Measurements from ENCODE around the gene PCDHGB4. TPM values are rescaled to one million over a fixed set of nuclear protein-coding genes. Genes with fewer than 3 reads are reported as not detected.

The PCDHGB4 gene
- total RNA-seq, 4 donors from 2014 or later: 8.2 to 17.1 (median 14.9) TPM

DNA sequence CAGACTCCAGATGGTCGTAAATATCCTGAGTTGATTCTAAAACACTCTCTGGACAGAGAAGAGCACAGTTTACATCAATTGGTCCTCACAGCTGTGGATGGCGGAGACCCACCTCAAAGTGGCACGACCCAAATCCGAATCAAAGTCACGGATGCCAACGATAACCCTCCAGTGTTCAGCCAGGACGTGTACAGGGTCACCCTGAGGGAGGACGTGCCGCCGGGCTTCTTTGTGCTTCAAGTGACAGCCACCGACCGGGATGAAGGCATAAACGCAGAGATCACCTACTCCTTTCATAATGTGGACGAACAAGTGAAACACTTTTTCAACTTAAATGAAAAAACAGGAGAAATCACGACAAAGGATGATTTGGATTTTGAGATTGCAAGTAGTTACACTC is 26.8 kb upstream of the PCDHGB4 start:
- no peaks in the 10 kb centered on the region for H3K27me3 ChIP-seq
- H3K27ac ChIP-seq: no peak overlapping the region
- no peaks in the 10 kb centered on the region for H3K36me3 ChIP-seq
- intact Hi-C loops (cut with DNase I; ENCODE audit: low total_unique reads): no loop called here
- TF ChIP-seq POLR2A (IDR thresholded peaks at IDR 0.05): no peak
- TF ChIP-seq, protein P1, sequence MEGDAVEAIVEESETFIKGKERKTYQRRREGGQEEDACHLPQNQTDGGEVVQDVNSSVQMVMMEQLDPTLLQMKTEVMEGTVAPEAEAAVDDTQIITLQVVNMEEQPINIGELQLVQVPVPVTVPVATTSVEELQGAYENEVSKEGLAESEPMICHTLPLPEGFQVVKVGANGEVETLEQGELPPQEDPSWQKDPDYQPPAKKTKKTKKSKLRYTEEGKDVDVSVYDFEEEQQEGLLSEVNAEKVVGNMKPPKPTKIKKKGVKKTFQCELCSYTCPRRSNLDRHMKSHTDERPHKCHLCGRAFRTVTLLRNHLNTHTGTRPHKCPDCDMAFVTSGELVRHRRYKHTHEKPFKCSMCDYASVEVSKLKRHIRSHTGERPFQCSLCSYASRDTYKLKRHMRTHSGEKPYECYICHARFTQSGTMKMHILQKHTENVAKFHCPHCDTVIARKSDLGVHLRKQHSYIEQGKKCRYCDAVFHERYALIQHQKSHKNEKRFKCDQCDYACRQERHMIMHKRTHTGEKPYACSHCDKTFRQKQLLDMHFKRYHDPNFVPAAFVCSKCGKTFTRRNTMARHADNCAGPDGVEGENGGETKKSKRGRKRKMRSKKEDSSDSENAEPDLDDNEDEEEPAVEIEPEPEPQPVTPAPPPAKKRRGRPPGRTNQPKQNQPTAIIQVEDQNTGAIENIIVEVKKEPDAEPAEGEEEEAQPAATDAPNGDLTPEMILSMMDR (IDR thresholded peaks at IDR 0.05): no peak
- H3K9me3 ChIP-seq: peaks cover 0 to 89% of the 10 kb centered on the region in 2 donors
- DNase-seq: no peak
- no peak overlapping the region for H3K4me3 ChIP-seq
- no peaks in the 10 kb centered on the region for H3K4me1 ChIP-seq

DNA sequence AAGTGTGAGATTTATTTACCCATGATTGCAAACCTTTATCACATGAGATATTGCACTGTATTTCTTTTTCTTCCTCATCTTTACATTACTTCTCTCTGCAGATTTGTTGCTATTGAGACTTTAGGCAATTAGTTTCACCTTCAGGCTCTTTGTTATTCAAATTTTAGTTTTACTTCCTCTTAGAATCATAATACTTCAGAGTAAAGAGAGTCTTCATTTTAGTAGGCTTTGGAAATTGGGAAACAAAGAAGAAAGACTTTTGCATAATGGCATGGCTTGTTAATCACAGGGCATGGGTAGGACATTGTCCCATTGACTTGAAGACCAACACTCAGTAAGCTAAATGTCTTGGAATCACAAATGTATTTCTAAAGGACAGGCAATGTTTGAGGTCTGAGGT is 24.8 kb upstream of the PCDHGB4 start:
- H3K27ac ChIP-seq: no peak overlapping the region
- H3K4me3 ChIP-seq: no peak overlapping the region
- intact Hi-C loops (cut with DNase I; ENCODE audit: low total_unique reads): no loop called here
- H3K36me3 ChIP-seq: no peaks in the 10 kb centered on the region
- no peak for TF ChIP-seq POLR2A (IDR thresholded peaks at IDR 0.05)
- TF ChIP-seq, protein P1 (IDR thresholded peaks at IDR 0.05): no peak
- DNase-seq: no peak
- no peaks in the 10 kb centered on the region for H3K4me1 ChIP-seq
- H3K9me3 ChIP-seq: peaks cover 0 to 93% of the 10 kb centered on the region in 2 donors
- no peaks in the 10 kb centered on the region for H3K27me3 ChIP-seq

DNA sequence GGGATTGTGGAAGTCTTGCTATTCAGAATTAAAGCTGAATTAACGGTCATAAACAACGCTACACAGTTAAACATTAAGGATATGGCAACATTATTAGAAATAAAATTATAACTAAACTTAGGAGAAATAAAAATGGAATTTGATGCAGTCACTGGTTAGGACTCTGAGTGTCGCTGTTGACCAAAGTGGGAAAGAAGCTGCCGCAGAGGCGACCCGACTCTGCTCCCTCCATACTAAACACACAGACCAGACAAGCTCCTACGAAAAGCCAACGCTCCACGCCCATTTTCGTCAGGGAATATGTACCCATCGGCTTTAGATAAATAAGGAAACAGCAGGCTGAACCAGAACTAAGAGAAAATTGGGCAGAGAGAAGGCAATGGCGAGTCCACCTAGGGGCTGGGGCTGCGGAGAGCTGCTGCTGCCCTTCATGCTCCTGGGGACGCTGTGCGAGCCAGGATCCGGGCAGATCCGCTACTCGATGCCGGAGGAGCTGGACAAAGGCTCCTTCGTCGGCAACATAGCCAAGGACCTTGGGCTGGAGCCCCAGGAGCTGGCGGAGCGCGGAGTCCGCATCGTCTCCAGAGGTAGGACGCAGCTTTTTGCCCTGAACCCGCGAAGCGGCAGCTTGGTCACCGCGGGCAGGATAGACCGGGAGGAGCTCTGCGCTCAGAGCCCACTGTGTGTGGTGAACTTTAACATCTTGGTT is 23.4 kb upstream of the PCDHGB4 start, which contains the start of gene PCDHGA5:
Gene PCDHGA5, plus strand, starts transcription at position 211 of the 709 bp plus-strand sequence. Its CDS starts 169 bp downstream, at position 380.
- no peak within 1 kb of the TSS for H3K4me3 ChIP-seq
- intact Hi-C loops (cut with DNase I; ENCODE audit: low total_unique reads): no loop called here
- no peaks in the 10 kb centered on the region for H3K4me1 ChIP-seq
- peaks cover 0 to 89% of the 10 kb centered on the region in 2 donors for H3K9me3 ChIP-seq
- H3K27ac ChIP-seq: no peak within 1 kb of the TSS
- H3K36me3 ChIP-seq: no peaks in the 10 kb centered on the region
- no peak for DNase-seq
- no peaks in the 10 kb centered on the region for H3K27me3 ChIP-seq
- no peak for TF ChIP-seq POLR2A (IDR thresholded peaks at IDR 0.05)
- TF ChIP-seq, protein P1 (IDR thresholded peaks at IDR 0.05): no peak

DNA sequence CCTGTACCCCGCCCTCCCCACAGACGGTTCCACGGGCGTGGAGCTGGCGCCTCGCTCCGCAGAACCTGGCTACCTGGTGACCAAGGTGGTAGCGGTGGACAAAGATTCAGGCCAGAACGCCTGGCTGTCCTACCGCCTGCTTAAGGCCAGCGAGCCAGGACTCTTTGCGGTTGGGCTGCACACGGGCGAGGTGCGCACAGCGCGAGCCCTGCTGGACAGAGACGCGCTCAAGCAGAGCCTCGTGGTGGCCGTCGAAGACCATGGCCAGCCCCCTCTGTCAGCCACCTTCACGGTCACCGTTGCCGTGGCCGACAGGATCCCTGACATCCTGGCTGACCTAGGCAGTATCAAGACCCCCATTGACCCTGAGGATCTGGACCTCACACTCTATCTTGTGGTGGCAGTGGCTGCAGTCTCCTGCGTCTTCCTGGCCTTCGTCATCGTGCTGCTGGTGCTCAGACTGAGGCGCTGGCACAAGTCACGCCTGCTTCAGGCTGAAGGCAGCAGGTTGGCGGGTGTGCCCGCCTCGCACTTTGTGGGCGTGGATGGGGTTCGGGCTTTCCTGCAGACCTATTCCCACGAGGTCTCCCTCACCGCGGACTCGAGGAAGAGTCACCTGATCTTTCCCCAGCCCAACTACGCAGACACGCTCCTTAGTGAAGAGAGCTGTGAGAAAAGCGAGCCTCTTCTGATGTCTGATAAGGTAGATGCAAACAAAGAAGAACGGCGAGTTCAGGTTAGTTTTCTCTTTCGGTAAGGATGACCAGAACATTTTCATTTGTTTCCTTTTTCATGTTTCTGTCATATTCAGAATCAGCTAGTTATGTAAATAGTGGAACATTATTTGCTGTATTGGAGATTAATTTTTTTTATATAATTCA is 21.2 kb upstream of the PCDHGB4 start:
- H3K27me3 ChIP-seq: no peaks in the 10 kb centered on the region
- TF ChIP-seq, protein P1 (IDR thresholded peaks at IDR 0.05): no peak
- TF ChIP-seq POLR2A (IDR thresholded peaks at IDR 0.05): no peak
- H3K9me3 ChIP-seq: peaks cover 0 to 92% of the 10 kb centered on the region in 2 donors
- no peaks in the 10 kb centered on the region for H3K36me3 ChIP-seq
- no peaks in the 10 kb centered on the region for H3K4me1 ChIP-seq
- no peak overlapping the region for H3K27ac ChIP-seq
- H3K4me3 ChIP-seq: no peak overlapping the region
- no peak for DNase-seq
- intact Hi-C loops (cut with DNase I; ENCODE audit: low total_unique reads): loop anchor here (2.0 kb wide), 1 partner anchor 57 kb away; no protein-coding TSS in a partner anchor

Data from uterus (tissue), 4 donors.